CD4-positive, alpha-beta T cell (primary cell): ENCODE measurements around the gene CCDC73. TPM values are rescaled to one million over a fixed set of nuclear protein-coding genes. Genes with fewer than 3 reads are reported as not detected.

Source experiments
- ATAC-seq: fragments of 200-7000 bp; cut with Tn5 transposase; one replicate; pipeline ENCODE4 v1.10.0; 2022; ENCODE audit warnings: mild to moderate bottlenecking; ENCODE audit not compliant: poor library complexity
- CTCF ChIA-PET: fragments of 350-600 bp; sonication (Branson Sonifier 250); formaldehyde crosslinking; loops from one replicate; lab custom pipeline; 2021; ENCODE audit warnings: antibody characterized with exemption, inconsistent platforms; lab: Charles Lee
- POLR2A ChIA-PET: fragments of 350-600 bp; sonication (Branson Sonifier 250); formaldehyde crosslinking; loops from one replicate; lab custom pipeline; 2021; ENCODE audit warnings: antibody characterized with exemption, inconsistent platforms; lab: Charles Lee
- DNase-seq, 14 experiments: peaks; one replicate each; pipeline ENCODE4 v3.0.0-alpha.2; 2013 to 2020; ENCODE audit warnings: mixed read lengths in 2 of 14
- H3K27ac ChIP-seq, 2 donors: one replicate each; pipeline versions ENCODE4 v1.5.1 to v1.7.0; 2013; ENCODE audit warnings: low read length in 2 of 2, low read depth in 1 of 2, mild to moderate bottlenecking in 1 of 2
- H3K27me3 ChIP-seq, 2 experiments: 1 replicate in 1 of 2; 2 replicates in 1 of 2; pipeline versions ENCODE4 v1.6.1 to v1.7.0; 2013; ENCODE audit warnings: low read length in 2 of 2, control low read depth in 1 of 2, mild to moderate bottlenecking in 1 of 2, moderate library complexity in 1 of 2; ENCODE audit not compliant: insufficient read depth in 2 of 2, control insufficient read depth in 1 of 2
- H3K36me3 ChIP-seq: one replicate; pipeline ENCODE4 v1.6.1; 2013; ENCODE audit warnings: low read length, control low read depth; ENCODE audit not compliant: insufficient read depth
- H3K4me1 ChIP-seq: one replicate; pipeline ENCODE4 v1.6.1; 2013; ENCODE audit warnings: low read length, control low read depth; ENCODE audit not compliant: insufficient read depth
- H3K4me3 ChIP-seq: one replicate; pipeline ENCODE4 v1.5.1; 2013; ENCODE audit warnings: mild to moderate bottlenecking, low read length, moderate library complexity
- H3K9me3 ChIP-seq, 2 experiments: 1 replicate in 1 of 2; 2 replicates in 1 of 2; pipeline versions ENCODE4 v1.6.1 to v1.7.0; 2013; ENCODE audit warnings: low read length in 2 of 2, mild to moderate bottlenecking in 2 of 2, control low read depth in 1 of 2, moderate library complexity in 1 of 2; ENCODE audit not compliant: control insufficient read depth in 1 of 2, insufficient read depth in 1 of 2
- H3K27ac Mint-ChIP-seq: one replicate; pipeline ENCODE4 v1.8.0; 2020; ENCODE audit warnings: mixed read lengths
- H3K27me3 Mint-ChIP-seq: one replicate; pipeline ENCODE4 v1.8.0; 2021; ENCODE audit warnings: mixed read lengths
- H3K36me3 Mint-ChIP-seq: one replicate; pipeline ENCODE4 v1.8.0; 2021; ENCODE audit warnings: low read depth, mixed read lengths
- H3K4me1 Mint-ChIP-seq: one replicate; pipeline ENCODE4 v1.8.0; 2021; ENCODE audit warnings: low read depth, mixed read lengths
- H3K4me3 Mint-ChIP-seq: one replicate; pipeline ENCODE4 v1.8.0; 2020; ENCODE audit warnings: mild to moderate bottlenecking, mixed read lengths
- H3K9me3 Mint-ChIP-seq: one replicate; pipeline ENCODE4 v1.8.0; 2020; ENCODE audit warnings: mixed read lengths
- CTCF ChIP-seq: fragments of 200-600 bp; IDR thresholded peaks from one replicate; pipeline ENCODE4 v1.8.0; 2022; ENCODE audit warnings: antibody characterized with exemption, mild to moderate bottlenecking
- intact Hi-C, 2 experiments: fragments of 100-400 bp; cut with DNase I in 1 of 2; cut with micrococcal nuclease in 1 of 2; formaldehyde crosslinking; loops; one replicate each; pipeline versions ENCODE4 v1.15.1 to v1.9.0; 2023 to 2025; cut with DNase I, micrococcal nuclease
- total RNA-seq, 174 experiments: library from RNA in 2 of 174; stranded (reverse) in 2 of 174; gene quantifications; one replicate each; pipeline ENCODE4 v1.2.3 and lab custom pipeline; 2021 to 2026

Gene CCDC73
- total RNA-seq, 2 experiments from 2014 or later, result not detected

- Histone ChIP-seq H3K4me3 (no peak overlapping the region), H3K9me3 (no peaks in the 10 kb centered on the region), H3K4me1 (no peaks in the 10 kb centered on the region), H3K27me3 (no peaks in the 10 kb centered on the region), H3K36me3 (no peaks in the 10 kb centered on the region), H3K27ac (no peak overlapping the region)
- Mint-ChIP-seq H3K4me1 (no peaks in the 10 kb centered on the region), H3K27me3 (no peaks in the 10 kb centered on the region), H3K36me3 (no peaks in the 10 kb centered on the region), H3K9me3 (no peaks in the 10 kb centered on the region), H3K4me3 (no peak overlapping the region), H3K27ac (no peak overlapping the region)
- POLR2A ChIA-PET, result no interaction called here
- CTCF ChIA-PET, result no interaction called here
- TF ChIP-seq CTCF, result no peak
- ATAC-seq, result no peak
- intact Hi-C loops, result no loop called here
- DNase-seq, result no peak
Observed at GRCh38 chr11:32562839-32563599, 231.4 kb downstream of the CCDC73 start.

GRCh38 chr11:32561835-32562234, 232.6 kb downstream of the CCDC73 start:
- Mint-ChIP-seq H3K36me3 (no peaks in the 10 kb centered on the region), H3K9me3 (no peaks in the 10 kb centered on the region), H3K27ac (no peak overlapping the region), H3K27me3 (no peaks in the 10 kb centered on the region), H3K4me1 (no peaks in the 10 kb centered on the region), H3K4me3 (no peak overlapping the region)
- ChIA-PET POLR2A (no interaction called here), CTCF (no interaction called here)
- H3K27me3 ChIP-seq, result no peaks in the 10 kb centered on the region
- no peak overlapping the region for H3K4me3 ChIP-seq
- TF ChIP-seq CTCF, result no peak
- intact Hi-C loops, result no loop called here
- no peaks in the 10 kb centered on the region for H3K36me3 ChIP-seq
- H3K9me3 ChIP-seq, result no peaks in the 10 kb centered on the region
- no peak for ATAC-seq
- no peak for DNase-seq
- no peak overlapping the region for H3K27ac ChIP-seq
- no peaks in the 10 kb centered on the region for H3K4me1 ChIP-seq

- CTCF ChIA-PET, result no interaction called here
- H3K36me3 ChIP-seq, result no peaks in the 10 kb centered on the region
Observed at GRCh38 chr11:32555895-32556294, 238.6 kb downstream of the CCDC73 start.

More at GRCh38 chr11:32555895-32556294, 238.6 kb downstream of the CCDC73 start:
- intact Hi-C loops, result no loop called here
- Mint-ChIP-seq H3K27ac (no peak overlapping the region), H3K36me3 (no peaks in the 10 kb centered on the region), H3K9me3 (no peaks in the 10 kb centered on the region), H3K27me3 (peaks cover 5% of the 10 kb centered on the region), H3K4me1 (no peaks in the 10 kb centered on the region), H3K4me3 (no peak overlapping the region)
- TF ChIP-seq CTCF, result no peak
- no peaks in the 10 kb centered on the region for H3K4me1 ChIP-seq
- DNase-seq, result no peak
- ATAC-seq, result no peak
- POLR2A ChIA-PET, result no interaction called here
- H3K4me3 ChIP-seq, result no peak overlapping the region
- H3K27ac ChIP-seq, result no peak overlapping the region
- no peaks in the 10 kb centered on the region for H3K27me3 ChIP-seq
- H3K9me3 ChIP-seq, result no peaks in the 10 kb centered on the region
